ENCODE measurements around the gene VWA2.
"Not testable (repeated sequence)": the region's sequence is repeated elsewhere in the genome, so short reads cannot be mapped to it uniquely, and the experiment has no call there.

VWA2 gene

GRCh38 chr10:114328874-114329273, 89.8 kb downstream of the VWA2 start:
- TF ChIP-seq, protein P1, sequence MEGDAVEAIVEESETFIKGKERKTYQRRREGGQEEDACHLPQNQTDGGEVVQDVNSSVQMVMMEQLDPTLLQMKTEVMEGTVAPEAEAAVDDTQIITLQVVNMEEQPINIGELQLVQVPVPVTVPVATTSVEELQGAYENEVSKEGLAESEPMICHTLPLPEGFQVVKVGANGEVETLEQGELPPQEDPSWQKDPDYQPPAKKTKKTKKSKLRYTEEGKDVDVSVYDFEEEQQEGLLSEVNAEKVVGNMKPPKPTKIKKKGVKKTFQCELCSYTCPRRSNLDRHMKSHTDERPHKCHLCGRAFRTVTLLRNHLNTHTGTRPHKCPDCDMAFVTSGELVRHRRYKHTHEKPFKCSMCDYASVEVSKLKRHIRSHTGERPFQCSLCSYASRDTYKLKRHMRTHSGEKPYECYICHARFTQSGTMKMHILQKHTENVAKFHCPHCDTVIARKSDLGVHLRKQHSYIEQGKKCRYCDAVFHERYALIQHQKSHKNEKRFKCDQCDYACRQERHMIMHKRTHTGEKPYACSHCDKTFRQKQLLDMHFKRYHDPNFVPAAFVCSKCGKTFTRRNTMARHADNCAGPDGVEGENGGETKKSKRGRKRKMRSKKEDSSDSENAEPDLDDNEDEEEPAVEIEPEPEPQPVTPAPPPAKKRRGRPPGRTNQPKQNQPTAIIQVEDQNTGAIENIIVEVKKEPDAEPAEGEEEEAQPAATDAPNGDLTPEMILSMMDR (IDR thresholded peaks at IDR 0.05; ENCODE audit: borderline replicate concordance, control extremely low read depth, extremely low read depth, insufficient read depth, missing control alignments): no peak
- DNase-seq (ENCODE audit: low spot score): no peak
- in situ Hi-C loops (cut with MboI; ENCODE audit: low sequenced_read_pairs, unreplicated experiment): no loop called here

DNA sequence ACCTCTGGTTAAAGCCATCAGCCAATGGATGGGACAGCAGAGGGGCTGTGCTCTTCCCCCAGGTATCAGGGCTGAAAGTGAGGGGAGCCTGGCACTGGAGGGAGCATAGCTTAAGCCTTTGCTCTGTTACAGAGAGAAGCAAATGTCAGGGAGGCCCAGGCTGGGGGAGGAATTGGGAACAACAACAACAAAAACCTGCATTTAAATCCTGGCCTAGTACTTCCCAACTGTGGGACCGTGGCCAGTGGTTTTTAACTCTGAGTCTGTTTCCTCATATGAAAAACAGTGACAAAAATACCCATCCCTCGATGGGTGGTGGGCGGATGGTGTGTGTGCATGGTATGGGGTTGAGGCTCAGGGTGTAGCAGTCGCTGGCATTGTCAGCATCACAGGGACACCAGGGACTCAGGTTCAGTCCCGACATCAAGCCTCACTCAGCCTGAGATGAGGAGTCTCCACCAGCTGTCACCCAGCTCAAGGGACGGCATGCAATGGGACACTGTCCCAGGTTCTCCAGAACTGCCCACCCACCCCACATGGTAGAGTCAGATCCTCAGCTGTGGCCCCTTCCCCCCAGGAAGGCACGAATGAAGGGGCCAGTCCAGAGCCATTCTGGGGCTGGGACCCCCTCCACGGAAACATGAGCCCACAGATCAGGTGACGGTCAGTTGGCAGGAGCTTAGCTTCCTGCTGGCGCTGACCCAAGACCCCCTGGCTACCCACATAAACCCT, 90.7 kb downstream of the VWA2 start:
- TF ChIP-seq, protein P1 (IDR thresholded peaks at IDR 0.05; ENCODE audit: borderline replicate concordance, control extremely low read depth, extremely low read depth, insufficient read depth, missing control alignments): no peak
- in situ Hi-C loops (cut with MboI; ENCODE audit: low sequenced_read_pairs, unreplicated experiment): no loop called here

DNA sequence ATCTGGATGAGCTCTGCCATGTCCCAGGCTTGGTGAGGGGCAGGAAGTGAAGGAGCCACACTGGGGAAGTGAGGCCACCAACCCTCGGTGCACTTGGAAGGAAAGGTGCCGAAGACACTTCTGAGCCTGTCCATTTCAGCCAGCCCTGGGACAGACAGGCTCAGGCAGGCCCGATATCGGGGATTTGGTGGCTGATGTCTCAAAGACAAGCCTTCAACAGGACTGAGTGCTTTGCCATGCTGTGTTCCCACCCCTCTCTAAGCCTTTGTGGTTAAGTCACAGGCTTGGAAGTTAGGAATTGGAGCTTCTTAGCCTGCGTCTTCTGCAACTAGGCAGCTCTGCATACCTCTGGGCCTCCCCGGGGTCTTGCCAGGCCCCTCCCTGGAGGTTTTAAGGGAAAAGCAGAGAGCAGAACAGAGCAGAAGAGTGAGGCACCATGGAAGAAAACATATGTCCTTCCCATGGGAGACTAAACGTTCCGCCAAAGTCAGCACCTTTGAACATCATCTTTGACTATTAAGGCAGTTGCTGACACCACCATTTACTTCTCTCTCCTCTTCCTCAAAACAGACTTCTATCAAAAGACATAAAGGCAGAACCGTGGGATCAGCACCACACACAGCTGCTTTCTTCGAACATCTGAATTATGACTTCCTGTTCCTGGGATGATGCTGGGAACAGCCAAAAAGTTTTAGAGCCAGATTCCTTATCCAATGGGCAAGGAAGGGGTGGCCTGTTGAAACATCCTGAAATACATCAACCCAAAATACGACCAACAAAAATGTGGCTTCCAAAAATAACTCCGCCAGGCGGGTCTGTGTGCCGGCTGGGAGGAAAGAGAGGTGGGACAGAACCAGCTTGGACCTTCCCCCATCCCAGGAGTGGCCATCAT, 93.5 kb downstream of the VWA2 start:
- TF ChIP-seq, protein P1 (IDR thresholded peaks at IDR 0.05; ENCODE audit: borderline replicate concordance, control extremely low read depth, extremely low read depth, insufficient read depth, missing control alignments): no peak
- DNase-seq (ENCODE audit: low spot score): no peak
- in situ Hi-C loops (cut with MboI; ENCODE audit: low sequenced_read_pairs, unreplicated experiment): no loop called here

More for the DNA sequence above, 90.7 kb downstream of the VWA2 start:
- no peak for DNase-seq (ENCODE audit: low spot score)

- DNase-seq (ENCODE audit: low spot score); in situ Hi-C loops (cut with MboI; ENCODE audit: low sequenced_read_pairs, unreplicated experiment): not testable (repeated sequence)
Measured at GRCh38 chr10:114333441-114333840, 94.4 kb downstream of the VWA2 start.

- DNase-seq (ENCODE audit: low spot score): no peak
- in situ Hi-C loops (cut with MboI; ENCODE audit: low sequenced_read_pairs, unreplicated experiment): no loop called here
- TF ChIP-seq, protein P1 (IDR thresholded peaks at IDR 0.05; ENCODE audit: borderline replicate concordance, control extremely low read depth, extremely low read depth, insufficient read depth, missing control alignments): no peak
Measured at GRCh38 chr10:114334301-114334700, 95.2 kb downstream of the VWA2 start.

GRCh38 chr10:114335614-114336013, 96.6 kb downstream of the VWA2 start:
- in situ Hi-C loops (cut with MboI; ENCODE audit: low sequenced_read_pairs, unreplicated experiment): no loop called here
- no peak for DNase-seq (ENCODE audit: low spot score)
- TF ChIP-seq, protein P1 (IDR thresholded peaks at IDR 0.05; ENCODE audit: borderline replicate concordance, control extremely low read depth, extremely low read depth, insufficient read depth, missing control alignments): no peak

All from GM13976 (cell line).